Measurements from ENCODE around the gene PAXIP1.
A peak's percentile ranks its signal among the peaks of the same experiment; 100 is the strongest.

PAXIP1 gene

DNA sequence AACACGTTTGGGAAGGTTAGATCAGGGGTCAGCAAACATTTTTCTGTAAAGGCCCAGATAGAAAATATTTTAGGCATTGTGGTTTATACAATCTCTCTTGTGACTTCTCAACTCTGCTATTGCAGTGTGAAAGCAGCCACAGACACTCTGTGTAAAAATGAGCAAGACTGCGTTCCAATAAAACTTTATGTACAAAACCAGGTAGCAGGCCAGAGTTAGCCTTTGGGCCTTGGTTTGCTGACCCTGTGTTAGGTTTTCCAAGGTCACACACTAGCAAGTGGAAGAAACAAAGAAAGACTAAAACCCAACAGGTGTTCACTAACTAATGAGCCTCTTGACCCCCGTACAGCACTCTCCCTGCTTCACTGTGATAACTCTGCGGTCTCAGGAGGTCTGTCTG, 14.9 kb upstream of the PAXIP1 start:
- H3K27ac ChIP-seq (ENCODE audit: low read depth in 2 of 2, low read length in 2 of 2) = no peak overlapping the region
- H3K4me3 ChIP-seq (ENCODE audit: low read length in 2 of 2) = no peak overlapping the region
- H3K27me3 ChIP-seq (ENCODE audit: control insufficient read depth in 2 of 2, insufficient read depth in 2 of 2, low read length in 2 of 2) = peaks cover 0 to 2% of the 10 kb centered on the region in 2 donors
- H3K9ac ChIP-seq (ENCODE audit: low read depth in 1 of 2, low read length in 2 of 2) = no peak overlapping the region
- H3K36me3 ChIP-seq (ENCODE audit: control insufficient read depth in 2 of 2, insufficient read depth in 2 of 2, low read length in 2 of 2) = no peaks in the 10 kb centered on the region
- no peaks in the 10 kb centered on the region for H3K4me1 ChIP-seq (ENCODE audit: control insufficient read depth in 2 of 2, insufficient read depth in 2 of 2, low read length in 2 of 2)
- H3K9me3 ChIP-seq (ENCODE audit: control insufficient read depth in 2 of 2, low read length in 2 of 2) = no peaks in the 10 kb centered on the region

DNA sequence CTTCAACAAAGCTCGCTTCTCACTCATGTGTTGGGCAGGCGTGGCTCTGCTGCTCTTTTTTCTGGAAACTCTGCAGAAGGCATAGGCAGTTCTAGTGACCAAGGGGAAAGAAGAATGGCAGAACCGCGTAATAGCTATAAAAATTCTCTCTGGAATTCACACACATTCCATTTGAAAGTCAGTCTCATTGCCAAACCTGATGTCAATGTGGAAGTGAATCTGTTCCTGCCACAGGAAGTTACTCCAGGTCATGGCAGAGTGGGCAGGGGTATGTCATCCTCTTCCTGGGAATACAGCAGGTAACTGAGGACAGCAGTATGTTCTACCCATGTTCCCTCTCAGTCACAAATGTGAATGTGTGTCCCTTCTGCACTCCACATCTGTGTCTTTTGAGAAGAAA, 8.2 kb upstream of the PAXIP1 start:
- H3K4me1 ChIP-seq (ENCODE audit: control insufficient read depth in 2 of 2, insufficient read depth in 2 of 2, low read length in 2 of 2) = no peaks in the 10 kb centered on the region
- H3K27ac ChIP-seq (ENCODE audit: low read depth in 2 of 2, low read length in 2 of 2) = no peak overlapping the region
- peaks cover 0 to 3% of the 10 kb centered on the region in 2 donors for H3K36me3 ChIP-seq (ENCODE audit: control insufficient read depth in 2 of 2, insufficient read depth in 2 of 2, low read length in 2 of 2)
- H3K4me3 ChIP-seq (ENCODE audit: low read length in 2 of 2) = no peak overlapping the region
- H3K9me3 ChIP-seq (ENCODE audit: control insufficient read depth in 2 of 2, low read length in 2 of 2) = no peaks in the 10 kb centered on the region
- no peak overlapping the region for H3K9ac ChIP-seq (ENCODE audit: low read depth in 1 of 2, low read length in 2 of 2)
- peaks cover 0 to 2% of the 10 kb centered on the region in 2 donors for H3K27me3 ChIP-seq (ENCODE audit: control insufficient read depth in 2 of 2, insufficient read depth in 2 of 2, low read length in 2 of 2)

DNA sequence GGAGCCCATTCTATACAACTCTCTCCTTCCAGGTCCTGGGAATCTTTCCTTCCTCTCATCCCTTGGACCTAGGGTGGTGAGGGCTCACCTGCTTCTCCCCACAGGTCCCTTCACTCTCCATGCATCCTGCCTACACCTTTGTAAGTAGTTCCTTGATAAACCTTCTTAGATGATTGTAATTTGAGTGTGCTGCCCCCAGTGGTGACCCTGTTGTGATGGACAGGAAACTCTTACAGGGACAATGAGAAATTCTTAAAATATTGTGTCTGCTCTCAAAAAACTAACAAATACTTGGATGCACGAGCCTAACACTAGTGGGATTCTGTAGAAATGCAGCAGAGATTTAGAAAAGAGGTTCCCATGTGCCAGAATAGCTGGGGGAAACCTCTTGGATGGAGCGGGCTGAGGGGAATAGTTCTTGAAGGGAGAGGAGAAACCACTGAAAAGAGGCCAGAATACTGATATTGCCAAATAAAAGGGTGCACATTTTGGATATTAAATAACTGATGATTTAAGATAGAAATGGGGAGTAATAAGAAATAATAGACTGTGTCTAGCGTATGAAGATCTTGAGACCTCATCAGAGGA, 6.7 kb upstream of the PAXIP1 start:
- H3K27ac ChIP-seq (ENCODE audit: low read depth in 2 of 2, low read length in 2 of 2) = no peak overlapping the region
- H3K4me3 ChIP-seq (ENCODE audit: low read length in 2 of 2) = no peak overlapping the region
- peaks cover 0 to 2% of the 10 kb centered on the region in 2 donors for H3K27me3 ChIP-seq (ENCODE audit: control insufficient read depth in 2 of 2, insufficient read depth in 2 of 2, low read length in 2 of 2)
- H3K4me1 ChIP-seq (ENCODE audit: control insufficient read depth in 2 of 2, insufficient read depth in 2 of 2, low read length in 2 of 2) = peaks cover under 1% of the 10 kb centered on the region in 2 donors
- peaks cover 0 to 3% of the 10 kb centered on the region in 2 donors for H3K36me3 ChIP-seq (ENCODE audit: control insufficient read depth in 2 of 2, insufficient read depth in 2 of 2, low read length in 2 of 2)
- no peak overlapping the region for H3K9ac ChIP-seq (ENCODE audit: low read depth in 1 of 2, low read length in 2 of 2)
- H3K9me3 ChIP-seq (ENCODE audit: control insufficient read depth in 2 of 2, low read length in 2 of 2) = no peaks in the 10 kb centered on the region

DNA sequence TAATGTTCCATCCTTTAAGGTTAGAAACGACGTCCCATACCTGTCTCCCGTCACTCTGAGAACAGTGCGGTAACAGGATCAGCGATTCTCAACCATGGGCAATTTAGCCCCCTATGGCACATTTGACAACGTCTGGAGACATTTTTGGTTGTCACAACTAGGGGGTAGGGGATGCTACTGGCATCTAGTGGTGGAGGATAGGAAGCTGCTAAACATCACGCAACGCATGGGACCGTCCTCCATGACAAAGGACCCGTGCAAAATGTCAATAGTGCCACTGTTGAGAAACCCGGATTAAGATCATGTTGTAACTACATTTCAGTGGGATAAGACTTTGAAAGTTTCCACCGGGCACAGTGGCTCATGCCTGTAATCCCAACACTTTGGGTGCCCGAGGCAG, 5.0 kb upstream of the PAXIP1 start:
- Histone ChIP-seq H3K27me3 (ENCODE audit: control insufficient read depth in 2 of 2, insufficient read depth in 2 of 2, low read length in 2 of 2) (peaks cover 0 to 2% of the 10 kb centered on the region in 2 donors), H3K9me3 (ENCODE audit: control insufficient read depth in 2 of 2, low read length in 2 of 2) (no peaks in the 10 kb centered on the region), H3K27ac (ENCODE audit: low read depth in 2 of 2, low read length in 2 of 2) (no peak overlapping the region), H3K36me3 (ENCODE audit: control insufficient read depth in 2 of 2, insufficient read depth in 2 of 2, low read length in 2 of 2) (peaks cover 0 to 3% of the 10 kb centered on the region in 2 donors), H3K4me1 (ENCODE audit: control insufficient read depth in 2 of 2, insufficient read depth in 2 of 2, low read length in 2 of 2) (peaks cover 4 to 7% of the 10 kb centered on the region in 2 donors), H3K4me3 (ENCODE audit: low read length in 2 of 2) (no peak overlapping the region), H3K9ac (ENCODE audit: low read depth in 1 of 2, low read length in 2 of 2) (no peak overlapping the region)

DNA sequence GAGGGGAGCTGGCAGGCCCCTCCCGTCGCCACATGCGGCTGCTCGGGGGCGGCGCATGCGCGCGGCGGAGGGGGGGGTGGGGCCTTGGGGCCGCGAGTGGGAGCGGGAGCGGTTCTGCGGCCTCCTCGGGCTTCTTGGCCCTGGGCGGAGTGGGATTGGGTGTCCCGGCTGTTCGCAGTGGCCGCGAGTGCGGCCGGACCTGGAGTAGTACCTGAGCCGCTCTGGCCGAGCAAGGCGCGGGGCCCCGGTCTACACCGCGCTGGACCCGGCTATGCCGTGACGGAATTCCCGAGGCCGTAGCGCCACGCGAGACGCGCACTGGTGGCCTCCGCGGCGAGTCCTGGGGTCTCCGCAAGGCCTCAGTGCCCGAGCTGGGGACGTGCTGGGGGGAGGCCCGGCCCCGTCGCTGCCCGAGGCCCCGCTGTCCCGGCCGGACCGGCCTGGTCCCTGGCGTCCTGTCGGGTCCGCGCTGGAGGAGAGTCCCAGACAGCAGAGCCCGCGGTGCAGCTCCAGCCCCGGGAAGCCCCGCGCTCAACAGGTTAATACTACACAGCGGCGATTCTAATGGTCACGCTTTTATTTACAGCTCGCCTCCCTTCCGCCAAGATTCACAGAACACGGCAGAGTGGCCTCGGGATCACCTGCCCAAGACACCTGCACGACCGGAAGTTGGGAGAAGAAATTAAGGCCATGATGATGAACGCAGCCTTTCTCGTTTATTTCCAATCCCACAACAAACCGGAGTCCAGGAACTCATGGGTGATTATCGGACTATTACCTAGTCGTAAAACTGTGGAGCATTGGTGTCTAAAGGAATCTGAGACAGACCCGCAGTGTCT, 671 bp upstream of the PAXIP1 start:
- no peaks in the 10 kb centered on the region for H3K9me3 ChIP-seq (ENCODE audit: control insufficient read depth in 2 of 2, low read length in 2 of 2)
- H3K27me3 ChIP-seq (ENCODE audit: control insufficient read depth in 2 of 2, insufficient read depth in 2 of 2, low read length in 2 of 2) = no peaks in the 10 kb centered on the region
- H3K27ac ChIP-seq (ENCODE audit: low read depth in 2 of 2, low read length in 2 of 2) = peak overlapping the region; percentile 90 to 93
- peaks cover 7 to 10% of the 10 kb centered on the region in 2 donors for H3K4me1 ChIP-seq (ENCODE audit: control insufficient read depth in 2 of 2, insufficient read depth in 2 of 2, low read length in 2 of 2)
- peak overlapping the region; percentile 89 to 91 for H3K4me3 ChIP-seq (ENCODE audit: low read length in 2 of 2)
- peak overlapping the region; percentile 80 to 97 for H3K9ac ChIP-seq (ENCODE audit: low read depth in 1 of 2, low read length in 2 of 2)
- peaks cover 0 to 3% of the 10 kb centered on the region in 2 donors for H3K36me3 ChIP-seq (ENCODE audit: control insufficient read depth in 2 of 2, insufficient read depth in 2 of 2, low read length in 2 of 2)

DNA sequence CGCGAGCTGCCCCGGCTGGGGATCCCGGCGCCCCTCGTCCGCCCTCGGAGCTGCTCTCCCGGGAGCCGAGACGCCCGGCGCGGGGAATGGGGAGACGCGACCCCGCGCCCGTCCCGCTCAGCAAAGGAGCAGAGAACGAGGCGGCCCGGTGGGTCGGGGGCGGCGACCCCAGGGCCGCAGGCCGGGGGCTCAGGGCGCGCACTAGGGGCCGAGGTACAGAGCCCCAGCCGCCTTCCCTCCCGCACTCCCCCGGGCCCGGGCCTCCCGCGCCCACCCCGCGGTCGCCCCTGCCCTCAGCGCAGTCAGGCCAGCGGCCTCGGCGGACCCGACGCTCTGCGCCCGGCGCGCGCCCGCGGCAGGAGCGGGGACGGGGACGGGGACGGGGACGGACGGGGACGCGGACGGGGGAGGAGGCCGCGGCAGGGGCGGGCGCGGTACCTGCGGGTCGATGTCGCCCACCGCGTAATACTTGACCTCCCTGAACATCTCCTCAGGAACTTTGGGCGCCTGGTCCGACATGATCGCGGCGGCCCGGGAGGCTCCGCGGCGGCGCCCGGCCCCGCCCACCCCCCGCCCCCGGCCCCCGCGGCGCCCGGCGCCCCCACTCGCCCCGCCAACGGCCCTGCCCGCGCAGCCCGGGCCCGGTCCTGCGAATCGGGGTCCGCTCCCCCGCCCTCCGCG, 373 bp downstream of the PAXIP1 start:
- H3K4me3 ChIP-seq (ENCODE audit: low read length in 2 of 2) = peak overlapping the region; percentile 67 to 89
- peaks cover 7 to 10% of the 10 kb centered on the region in 2 donors for H3K4me1 ChIP-seq (ENCODE audit: control insufficient read depth in 2 of 2, insufficient read depth in 2 of 2, low read length in 2 of 2)
- peak overlapping the region; percentile 20 to 75 for H3K9ac ChIP-seq (ENCODE audit: low read depth in 1 of 2, low read length in 2 of 2)
- peaks cover 6% of the 10 kb centered on the region in 2 donors for H3K36me3 ChIP-seq (ENCODE audit: control insufficient read depth in 2 of 2, insufficient read depth in 2 of 2, low read length in 2 of 2)
- H3K27me3 ChIP-seq (ENCODE audit: control insufficient read depth in 2 of 2, insufficient read depth in 2 of 2, low read length in 2 of 2) = no peaks in the 10 kb centered on the region
- no peaks in the 10 kb centered on the region for H3K9me3 ChIP-seq (ENCODE audit: control insufficient read depth in 2 of 2, low read length in 2 of 2)
- peak overlapping the region; percentile 22 to 38 for H3K27ac ChIP-seq (ENCODE audit: low read depth in 2 of 2, low read length in 2 of 2)

DNA sequence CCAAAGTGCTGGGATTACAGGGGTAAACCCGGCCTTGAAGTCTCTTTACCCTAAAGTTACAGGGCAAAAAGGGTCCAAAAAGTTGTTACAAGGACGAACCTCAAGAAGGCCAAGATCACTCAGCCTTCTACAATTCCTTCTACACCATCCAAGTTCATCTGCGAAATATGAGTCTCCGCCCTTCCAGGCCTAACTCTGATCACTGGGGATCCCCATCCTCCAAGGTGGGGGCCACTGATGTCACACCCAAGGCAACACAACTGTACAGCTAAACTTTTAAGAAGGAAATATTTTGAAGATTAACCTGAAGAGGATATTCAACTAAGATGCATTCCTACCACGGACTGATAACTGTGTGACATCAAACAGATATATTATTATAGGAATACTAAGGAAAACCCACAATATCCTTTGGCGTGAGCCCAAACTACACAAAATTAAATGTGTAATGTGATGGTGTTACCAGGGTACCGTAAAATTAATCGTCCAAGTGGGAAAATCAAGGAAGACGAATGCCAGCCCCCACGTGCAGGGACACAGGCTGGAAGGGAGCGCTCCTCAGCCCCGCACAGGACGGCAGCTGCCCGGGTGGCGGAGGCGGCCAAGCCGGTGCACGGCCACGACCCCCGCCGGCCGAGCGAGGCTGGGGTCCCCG, 1.0 kb downstream of the PAXIP1 start:
- H3K4me3 ChIP-seq (ENCODE audit: low read length in 2 of 2) = peak overlapping the region; percentile 67 to 89
- no peaks in the 10 kb centered on the region for H3K9me3 ChIP-seq (ENCODE audit: control insufficient read depth in 2 of 2, low read length in 2 of 2)
- H3K36me3 ChIP-seq (ENCODE audit: control insufficient read depth in 2 of 2, insufficient read depth in 2 of 2, low read length in 2 of 2) = peaks cover 7 to 11% of the 10 kb centered on the region in 2 donors
- H3K27me3 ChIP-seq (ENCODE audit: control insufficient read depth in 2 of 2, insufficient read depth in 2 of 2, low read length in 2 of 2) = no peaks in the 10 kb centered on the region
- peak overlapping the region; percentile 20 to 75 for H3K9ac ChIP-seq (ENCODE audit: low read depth in 1 of 2, low read length in 2 of 2)
- peaks cover 7 to 10% of the 10 kb centered on the region in 2 donors for H3K4me1 ChIP-seq (ENCODE audit: control insufficient read depth in 2 of 2, insufficient read depth in 2 of 2, low read length in 2 of 2)
- peak overlapping the region in 1 of 2 donors; percentile 22 for H3K27ac ChIP-seq (ENCODE audit: low read depth in 2 of 2, low read length in 2 of 2)

DNA sequence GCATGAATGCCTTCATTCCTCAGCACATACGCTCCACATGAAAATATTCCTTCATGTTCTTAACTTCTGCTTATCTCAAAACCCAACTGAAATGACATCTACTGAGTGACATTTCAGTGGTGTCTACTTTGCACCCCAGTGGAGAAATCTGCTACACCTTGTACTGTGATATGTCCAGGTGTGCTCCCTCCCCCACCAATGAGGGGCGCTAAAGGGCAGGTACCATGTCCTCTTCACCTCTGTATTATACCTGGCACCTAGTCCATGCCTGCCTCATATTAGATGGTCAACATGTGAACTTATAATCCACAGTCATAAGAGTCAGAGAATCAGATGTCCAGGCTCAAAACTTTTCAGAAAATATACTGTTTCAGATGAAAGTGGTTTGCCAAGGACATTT, 2.1 kb downstream of the PAXIP1 start:
- Histone ChIP-seq H3K4me3 (ENCODE audit: low read length in 2 of 2) (no peak overlapping the region), H3K9me3 (ENCODE audit: control insufficient read depth in 2 of 2, low read length in 2 of 2) (no peaks in the 10 kb centered on the region), H3K36me3 (ENCODE audit: control insufficient read depth in 2 of 2, insufficient read depth in 2 of 2, low read length in 2 of 2) (peaks cover 7 to 20% of the 10 kb centered on the region in 2 donors), H3K27me3 (ENCODE audit: control insufficient read depth in 2 of 2, insufficient read depth in 2 of 2, low read length in 2 of 2) (no peaks in the 10 kb centered on the region), H3K4me1 (ENCODE audit: control insufficient read depth in 2 of 2, insufficient read depth in 2 of 2, low read length in 2 of 2) (peaks cover 7 to 10% of the 10 kb centered on the region in 2 donors), H3K27ac (ENCODE audit: low read depth in 2 of 2, low read length in 2 of 2) (no peak overlapping the region), H3K9ac (ENCODE audit: low read depth in 1 of 2, low read length in 2 of 2) (no peak overlapping the region)

DNA sequence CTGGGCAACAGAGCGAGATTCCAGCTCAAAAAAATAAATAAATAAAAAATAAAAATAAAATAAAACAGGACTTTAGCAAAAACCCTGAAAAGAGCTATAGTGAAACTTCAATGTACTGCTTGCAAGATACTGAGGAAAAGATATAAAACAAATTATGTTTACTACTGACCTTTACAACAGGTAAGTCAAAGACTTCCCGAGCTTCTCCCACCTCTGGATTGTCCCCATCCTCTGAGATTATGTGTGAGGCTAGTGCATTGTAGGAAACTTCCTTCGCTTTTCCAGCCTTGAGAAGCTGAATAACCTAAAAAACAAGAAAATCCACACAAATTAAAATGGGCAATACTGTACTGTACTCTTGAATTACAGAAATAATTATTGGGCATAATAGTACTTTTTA, 4.4 kb downstream of the PAXIP1 start:
- H3K4me3 ChIP-seq (ENCODE audit: low read length in 2 of 2) = no peak overlapping the region
- H3K9ac ChIP-seq (ENCODE audit: low read depth in 1 of 2, low read length in 2 of 2) = no peak overlapping the region
- no peaks in the 10 kb centered on the region for H3K27me3 ChIP-seq (ENCODE audit: control insufficient read depth in 2 of 2, insufficient read depth in 2 of 2, low read length in 2 of 2)
- no peaks in the 10 kb centered on the region for H3K9me3 ChIP-seq (ENCODE audit: control insufficient read depth in 2 of 2, low read length in 2 of 2)
- H3K4me1 ChIP-seq (ENCODE audit: control insufficient read depth in 2 of 2, insufficient read depth in 2 of 2, low read length in 2 of 2) = peaks cover 0 to 6% of the 10 kb centered on the region in 2 donors
- H3K27ac ChIP-seq (ENCODE audit: low read depth in 2 of 2, low read length in 2 of 2) = no peak overlapping the region
- peaks cover 10 to 20% of the 10 kb centered on the region in 2 donors for H3K36me3 ChIP-seq (ENCODE audit: control insufficient read depth in 2 of 2, insufficient read depth in 2 of 2, low read length in 2 of 2)

Measured in mucosa of rectum (tissue), 2 donors.